ENCODE measurements around the gene CTBP2. TPM values are rescaled to one million over a fixed set of nuclear protein-coding genes. Genes with fewer than 3 reads are reported as not detected.

CTBP2 gene
- total RNA-seq, 1 experiment from 2014 or later, result 212 TPM

- no peak overlapping the region for H2BK12ac ChIP-seq (ENCODE audit: insufficient read length, low read depth, low read length)
- no peak for TF ChIP-seq CTCF (conservative IDR thresholded peaks at IDR 0.05)
- H3K4me2 ChIP-seq (ENCODE audit: insufficient read depth, insufficient read length, low read length), result no peak overlapping the region
- peaks cover 18 to 35% of the 10 kb centered on the region in 2 experiments for H3K4me1 Mint-ChIP-seq
- peaks cover 63 to 78% (median 77%) of the 10 kb centered on the region in 3 experiments for H3K36me3 Mint-ChIP-seq (ENCODE audit: insufficient read depth in 1 of 3, low read depth in 3 of 3)
- H3K4me1 ChIP-seq (ENCODE audit: insufficient read depth, low read length), result no peaks in the 10 kb centered on the region; the same call in 1 of the 2 replicates
- H4K8ac ChIP-seq (replicated peaks; ENCODE audit: insufficient read length, low read depth, low read length), result no peak overlapping the region
- 100% methylated on average over 2 of the region's 16 CpGs for WGBS (ENCODE audit: extremely low coverage, insufficient read length, low lambda C conversion rate)
- H4K91ac ChIP-seq (ENCODE audit: insufficient read length, low read depth, low read length), result no peak overlapping the region
- H3K9me3 ChIP-seq (ENCODE audit: control insufficient read depth, low read depth, low read length), result no peaks in the 10 kb centered on the region
- no peak overlapping the region for H2BK20ac ChIP-seq (ENCODE audit: low read depth, low read length, poor library complexity, severe bottlenecking)
- H3K27me3 Mint-ChIP-seq (ENCODE audit: low read depth), result peaks cover 4% of the 10 kb centered on the region
- no peak overlapping the region for H2BK5ac ChIP-seq (ENCODE audit: insufficient read length, low read length)
- peak overlapping the region in 2 of 3 experiments; percentile 54 to 65; a peak in 4 of 7 replicates for H3K27ac Mint-ChIP-seq
- H3K27me3 ChIP-seq (ENCODE audit: insufficient read depth, low read length), result no peaks in the 10 kb centered on the region
- H4K20me1 ChIP-seq (ENCODE audit: control insufficient read depth, insufficient read depth, insufficient read length), result no peaks in the 10 kb centered on the region
- peaks cover 16 to 17% of the 10 kb centered on the region in 2 experiments for H3K9me3 Mint-ChIP-seq
- H3K4me3 Mint-ChIP-seq, result no peak overlapping the region
- no peak overlapping the region for H4K5ac ChIP-seq (ENCODE audit: insufficient read length, low read depth, low read length)
- H3T11ph ChIP-seq (ENCODE audit: low read length), result no peak overlapping the region
- H3K23me2 ChIP-seq (ENCODE audit: insufficient read length, low read depth, low read length, poor library complexity, severe bottlenecking), result no peaks in the 10 kb centered on the region
- no peak overlapping the region for H3K18ac ChIP-seq (ENCODE audit: insufficient read length, low read depth, low read length)
- DNase-seq, result no peak
- H3K9ac ChIP-seq (ENCODE audit: extremely low read depth, insufficient read length, low read length), result no peak overlapping the region
- H2AK5ac ChIP-seq (ENCODE audit: insufficient read length, low read length), result no peak overlapping the region
- H2AFZ ChIP-seq (ENCODE audit: low read length), result no peak overlapping the region
- no peak overlapping the region for H2BK15ac ChIP-seq (ENCODE audit: low read depth, low read length)
- H3K23ac ChIP-seq (ENCODE audit: insufficient read length, low read depth, low read length), result no peak overlapping the region
- no peak overlapping the region for H3K4ac ChIP-seq (ENCODE audit: low read depth, low read length)
- no peak overlapping the region for H2BK120ac ChIP-seq (ENCODE audit: low read depth, low read length, poor library complexity, severe bottlenecking)
- no peak overlapping the region for H3K14ac ChIP-seq (ENCODE audit: insufficient read depth, low read length)
- peaks cover 7% of the 10 kb centered on the region for H3K79me1 ChIP-seq (ENCODE audit: insufficient read depth, low read depth, low read length, poor library complexity, severe bottlenecking)
- no peak overlapping the region for H3K56ac ChIP-seq (ENCODE audit: insufficient read length, low read depth, low read length)
- H3K79me2 ChIP-seq (ENCODE audit: insufficient read depth, low read length), result peaks cover 52% of the 10 kb centered on the region; the same call in 1 of the 2 replicates
- H3K27ac ChIP-seq (ENCODE audit: insufficient read length, low read depth, low read length), result no peak overlapping the region
These were observed 135.7 kb downstream of the CTBP2 start for GRCh38 chr10:125024497-125025234.
